Adrenal gland (tissue), 12 donors: ENCODE measurements around the gene CYP8B1. TPM values are rescaled to one million over a fixed set of nuclear protein-coding genes. Genes with fewer than 3 reads are reported as not detected.

Experiments used
- DNase-seq, 7 donors: peaks; one replicate each; pipeline ENCODE4 v3.0.0-alpha.2; 2019 to 2020
- H3K27ac ChIP-seq, 5 donors: fragments of 200-600 bp; sonication (generic) in 4 of 5; 1 replicate in 3 of 5; 2 replicates in 2 of 5; pipeline versions ENCODE4 v1.5.1 to v1.8.0; 2016 to 2020; ENCODE audit warnings: mild to moderate bottlenecking in 1 of 5
- H3K27me3 ChIP-seq: fragments of 200-600 bp; 2 replicates; pipeline ENCODE4 v1.8.0; 2021
- H3K36me3 ChIP-seq, 2 donors: fragments of 200-600 bp; replicated peaks in 1 of 2; 1 replicate in 1 of 2; 2 replicates in 1 of 2; pipeline versions ENCODE4 v1.5.1 to v1.8.0; 2018 to 2022
- H3K4me1 ChIP-seq, 2 donors: fragments of 200-600 bp; replicated peaks in 1 of 2; 1 replicate in 1 of 2; 2 replicates in 1 of 2; pipeline versions ENCODE4 v1.5.1 to v1.8.0; 2018 to 2021
- H3K4me3 ChIP-seq, 4 donors: fragments of 200-600 bp; sonication (generic) in 3 of 4; one replicate each; pipeline ENCODE4 v1.5.1; 2016 to 2018
- H3K9me3 ChIP-seq, 3 donors: fragments of 200-600 bp; sonication (generic) in 1 of 3; replicated peaks in 1 of 3; 1 replicate in 2 of 3; 2 replicates in 1 of 3; pipeline versions ENCODE4 v1.5.1 to v1.8.0; 2016 to 2021
- POLR2A ChIP-seq, 2 donors: fragments of 450-650 bp; IDR thresholded peaks; one replicate each; pipeline ENCODE4 v1.6.1; 2017; ENCODE audit warnings: antibody characterized with exemption in 2 of 2, mild to moderate bottlenecking in 2 of 2, moderate library complexity in 1 of 2
- WGBS, 4 donors: extraction: QIAGEN DNeasy Blood & Tissue Kit in 2 of 4; methylation state at CpG; one replicate each; pipeline versions ENCODE4 v1.1.5 to v1.1.7; 2013 to 2017; 5-methylcytosine and 5-hydroxymethylcytosine counted together
- intact Hi-C, 2 donors: fragments of 100-400 bp; cut with DNase I; formaldehyde crosslinking; loops; one replicate each; pipeline versions ENCODE4 v1.14.1 to v1.15.0; 2022 to 2023
- polyA plus RNA-seq, 3 donors: library from polyadenylated mRNA; stranded (reverse); fragments of 200-250 nt in 2 of 3; fragments of 350-450 nt in 1 of 3; fragmentation: Illumina TruSeq in 1 of 3; extraction: RNeasy Lipid Tissue Mini Kit (QIAGEN cat#74804) in 1 of 3; gene quantifications; one replicate each; pipeline ENCODE4 v1.2.3, GENCODE V29; 2013 to 2014
- total RNA-seq, 9 donors: library from RNA; depleted of rRNA in 4 of 9; stranded (reverse); fragments of >200 nt in 4 of 9; fragments of 120-200 nt in 1 of 9; fragmentation: NEBNext Ultra II Directional in 1 of 9; extraction: Animal tissue kit (Norgen Biotek cat#: 25700) in 1 of 9; gene quantifications; one replicate each; pipeline versions ENCODE4 v1.1.0 to v1.2.4, GENCODE V29; 2013 to 2023
- TF ChIP-seq, protein P1 (sequence below), 6 experiments: fragments of 450-650 bp in 4 of 6; fragments of 200-600 bp in 2 of 6; sonication (generic) in 1 of 6; IDR thresholded peaks; 1 replicate in 5 of 6; 2 replicates in 1 of 6; pipeline versions ENCODE4 v1.5.1 to v1.8.0; 2016 to 2021; ENCODE audit warnings: antibody characterized with exemption in 6 of 6, mild to moderate bottlenecking in 2 of 6, moderate library complexity in 1 of 6
- donor health status: healthy with polysubstance abuse.
- donor health status: Bipolar disorder and iron deficiency.
- donor health status: DM: yes; HTN: yes; CAD: no.
- donor health status: DM: no; HTN: no; CAD: no.
- donor health status: DM: no; HTN: no; CAD: no.
- donor health status: DM: yes; HTN: yes; CAD: no.

The CYP8B1 gene
- total and polyA plus RNA-seq, 12 donors, result 0.04 to 0.08 (median 0.07) TPM; not detected in 9

DNA sequence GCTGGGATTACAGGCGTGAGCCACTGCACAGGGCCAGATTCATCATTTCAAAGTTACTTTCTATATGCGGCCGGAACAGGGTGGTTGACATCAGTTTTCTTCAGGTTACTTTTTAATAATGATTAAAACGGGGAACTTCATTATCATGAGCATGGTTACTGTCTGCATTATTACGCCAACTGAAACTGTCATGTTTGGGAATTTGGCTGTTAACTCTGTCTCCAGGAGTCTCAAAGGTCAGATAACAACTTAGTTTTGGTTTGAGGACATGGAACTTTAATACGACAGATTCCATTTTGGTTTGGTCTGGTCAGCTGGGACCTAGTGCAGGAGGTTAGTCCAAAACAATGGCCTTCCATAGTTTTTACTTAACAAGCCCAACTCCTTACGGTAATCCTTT, 8.5 kb downstream of the CYP8B1 start:
- Histone ChIP-seq H3K4me3 (no peak overlapping the region), H3K27me3 (no peaks in the 10 kb centered on the region)

DNA sequence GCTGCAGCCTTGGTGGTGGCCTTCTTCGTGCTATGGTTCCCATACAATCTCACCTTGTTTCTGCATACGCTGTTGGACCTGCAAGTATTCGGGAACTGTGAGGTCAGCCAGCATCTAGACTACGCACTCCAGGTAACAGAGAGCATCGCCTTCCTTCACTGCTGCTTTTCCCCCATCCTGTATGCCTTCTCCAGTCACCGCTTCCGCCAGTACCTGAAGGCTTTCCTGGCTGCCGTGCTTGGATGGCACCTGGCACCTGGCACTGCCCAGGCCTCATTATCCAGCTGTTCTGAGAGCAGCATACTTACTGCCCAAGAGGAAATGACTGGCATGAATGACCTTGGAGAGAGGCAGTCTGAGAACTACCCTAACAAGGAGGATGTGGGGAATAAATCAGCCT, 10.4 kb downstream of the CYP8B1 start:
- no peaks in the 10 kb centered on the region for H3K27me3 ChIP-seq
- no peaks in the 10 kb centered on the region for H3K9me3 ChIP-seq
- DNase-seq, result no peak
- WGBS, 4 donors, result 92 to 100% (median 94%) methylated on average over 8 of the region's 8 CpGs
- H3K27ac ChIP-seq, result no peak overlapping the region
- no peaks in the 10 kb centered on the region for H3K4me1 ChIP-seq
- no peak overlapping the region for H3K4me3 ChIP-seq
- intact Hi-C loops, result no loop called here
- no peak for TF ChIP-seq POLR2A (IDR thresholded peaks at IDR 0.05)
- TF ChIP-seq, protein P1, sequence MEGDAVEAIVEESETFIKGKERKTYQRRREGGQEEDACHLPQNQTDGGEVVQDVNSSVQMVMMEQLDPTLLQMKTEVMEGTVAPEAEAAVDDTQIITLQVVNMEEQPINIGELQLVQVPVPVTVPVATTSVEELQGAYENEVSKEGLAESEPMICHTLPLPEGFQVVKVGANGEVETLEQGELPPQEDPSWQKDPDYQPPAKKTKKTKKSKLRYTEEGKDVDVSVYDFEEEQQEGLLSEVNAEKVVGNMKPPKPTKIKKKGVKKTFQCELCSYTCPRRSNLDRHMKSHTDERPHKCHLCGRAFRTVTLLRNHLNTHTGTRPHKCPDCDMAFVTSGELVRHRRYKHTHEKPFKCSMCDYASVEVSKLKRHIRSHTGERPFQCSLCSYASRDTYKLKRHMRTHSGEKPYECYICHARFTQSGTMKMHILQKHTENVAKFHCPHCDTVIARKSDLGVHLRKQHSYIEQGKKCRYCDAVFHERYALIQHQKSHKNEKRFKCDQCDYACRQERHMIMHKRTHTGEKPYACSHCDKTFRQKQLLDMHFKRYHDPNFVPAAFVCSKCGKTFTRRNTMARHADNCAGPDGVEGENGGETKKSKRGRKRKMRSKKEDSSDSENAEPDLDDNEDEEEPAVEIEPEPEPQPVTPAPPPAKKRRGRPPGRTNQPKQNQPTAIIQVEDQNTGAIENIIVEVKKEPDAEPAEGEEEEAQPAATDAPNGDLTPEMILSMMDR (IDR thresholded peaks at IDR 0.05), result no peak
- H3K36me3 ChIP-seq, result no peaks in the 10 kb centered on the region

More for the DNA sequence above, 8.5 kb downstream of the CYP8B1 start:
- H3K9me3 ChIP-seq, result no peaks in the 10 kb centered on the region
- H3K36me3 ChIP-seq, result no peaks in the 10 kb centered on the region
- intact Hi-C loops, result no loop called here
- DNase-seq, result no peak
- H3K27ac ChIP-seq, result no peak overlapping the region
- H3K4me1 ChIP-seq, result peaks cover 0 to 7% of the 10 kb centered on the region in 2 donors
- WGBS, 4 donors, result 88 to 96% (median 93%) methylated on average over 7 of the region's 7 CpGs
- no peak for TF ChIP-seq POLR2A (IDR thresholded peaks at IDR 0.05)
- TF ChIP-seq, protein P1 (IDR thresholded peaks at IDR 0.05), result no peak

DNA sequence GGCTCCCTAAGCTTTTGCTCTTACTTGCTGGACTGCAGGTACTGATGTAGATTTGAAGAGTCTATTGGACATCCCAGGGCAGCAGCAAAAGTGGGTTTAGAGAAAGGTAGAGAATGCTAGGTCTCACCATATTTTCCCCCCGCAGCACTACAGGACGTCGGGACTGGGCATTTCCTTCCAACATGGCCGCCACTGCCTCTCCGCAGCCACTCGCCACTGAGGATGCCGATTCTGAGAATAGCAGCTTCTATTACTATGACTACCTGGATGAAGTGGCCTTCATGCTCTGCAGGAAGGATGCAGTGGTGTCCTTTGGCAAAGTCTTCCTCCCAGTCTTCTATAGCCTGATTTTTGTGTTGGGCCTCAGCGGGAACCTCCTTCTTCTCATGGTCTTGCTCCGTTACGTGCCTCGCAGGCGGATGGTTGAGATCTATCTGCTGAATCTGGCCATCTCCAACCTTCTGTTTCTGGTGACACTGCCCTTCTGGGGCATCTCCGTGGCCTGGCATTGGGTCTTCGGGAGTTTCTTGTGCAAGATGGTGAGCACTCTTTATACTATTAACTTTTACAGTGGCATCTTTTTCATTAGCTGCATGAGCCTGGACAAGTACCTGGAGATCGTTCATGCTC, 11.2 kb downstream of the CYP8B1 start:
- intact Hi-C loops, result no loop called here
- no peak for DNase-seq
- H3K27ac ChIP-seq, result no peak overlapping the region
- no peaks in the 10 kb centered on the region for H3K4me1 ChIP-seq
- WGBS, 4 donors, result 92 to 98% (median 95%) methylated on average over 14 to 15 of the region's 15 CpGs
- no peaks in the 10 kb centered on the region for H3K36me3 ChIP-seq
- no peaks in the 10 kb centered on the region for H3K9me3 ChIP-seq
- no peaks in the 10 kb centered on the region for H3K27me3 ChIP-seq
- TF ChIP-seq, protein P1 (IDR thresholded peaks at IDR 0.05), result no peak
- TF ChIP-seq POLR2A (IDR thresholded peaks at IDR 0.05), result no peak
- H3K4me3 ChIP-seq, result no peak overlapping the region

DNA sequence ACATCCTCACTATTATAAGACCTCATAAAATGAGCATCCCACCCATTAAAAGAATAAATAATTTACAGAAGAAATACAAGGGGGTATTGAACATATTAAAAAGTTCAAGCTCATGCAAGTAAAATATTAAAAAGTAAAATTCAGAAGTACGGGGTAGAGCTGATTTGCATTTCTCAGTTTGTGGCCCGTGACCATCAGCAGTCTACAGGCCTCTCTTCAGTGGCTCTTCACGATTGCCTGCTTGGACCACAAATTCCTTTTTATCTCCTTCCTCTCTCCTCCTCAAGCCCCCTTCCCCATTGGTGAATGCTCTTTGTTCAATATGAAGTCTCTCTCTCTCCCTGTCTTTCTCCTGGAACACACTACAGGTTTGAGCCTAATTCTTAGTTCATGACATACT, 19.1 kb downstream of the CYP8B1 start:
- intact Hi-C loops, result no loop called here
- H3K27me3 ChIP-seq, result no peaks in the 10 kb centered on the region
- H3K4me1 ChIP-seq, result peaks cover 8 to 20% of the 10 kb centered on the region in 2 donors
- H3K36me3 ChIP-seq, result no peaks in the 10 kb centered on the region
- H3K4me3 ChIP-seq, result no peak overlapping the region
- DNase-seq, result no peak
- TF ChIP-seq, protein P1 (IDR thresholded peaks at IDR 0.05), result no peak
- no peak for TF ChIP-seq POLR2A (IDR thresholded peaks at IDR 0.05)
- no peak overlapping the region for H3K27ac ChIP-seq
- 90 to 96% (median 93%) methylated on average over 3 of the region's 3 CpGs for WGBS, 4 donors
- no peaks in the 10 kb centered on the region for H3K9me3 ChIP-seq
